ENCODE results near the gene LRP8.
A peak's percentile ranks its signal among the peaks of the same experiment; 100 is the strongest.

LRP8 gene

GRCh38 chr1:53340660-53341520 lies 13.0 kb upstream of the LRP8 start:
- no peak for DNase-seq (ENCODE audit: low read depth in 2 of 2)

GRCh38 chr1:53339736-53340635 lies 12.1 kb upstream of the LRP8 start:
- no peak for DNase-seq (ENCODE audit: low read depth in 2 of 2)

- no peak for DNase-seq (ENCODE audit: low read depth in 2 of 2)
Observed at GRCh38 chr1:53338423-53338822, 10.6 kb upstream of the LRP8 start.

DNA sequence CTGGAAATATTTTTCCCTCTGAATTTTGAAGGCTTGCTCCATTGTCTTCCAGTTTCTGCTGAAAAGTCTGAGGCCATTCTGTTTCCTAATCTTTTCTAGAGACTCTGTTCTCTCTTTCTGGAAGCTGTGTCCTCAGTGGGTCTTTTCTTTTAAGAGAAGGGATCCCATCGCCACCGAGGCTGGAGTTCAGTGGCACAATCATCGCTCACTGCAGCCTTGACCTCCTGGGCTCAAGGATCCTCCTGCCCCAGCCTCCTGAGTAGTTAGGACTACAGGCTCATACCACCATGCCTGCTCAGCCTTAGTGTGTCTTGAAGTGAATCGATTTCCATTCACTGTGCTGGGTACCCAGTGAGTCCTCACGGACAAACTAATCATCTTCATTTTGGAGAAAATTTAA lies 9.6 kb upstream of the LRP8 start:
- DNase-seq (ENCODE audit: low read depth in 2 of 2): no peak

DNA sequence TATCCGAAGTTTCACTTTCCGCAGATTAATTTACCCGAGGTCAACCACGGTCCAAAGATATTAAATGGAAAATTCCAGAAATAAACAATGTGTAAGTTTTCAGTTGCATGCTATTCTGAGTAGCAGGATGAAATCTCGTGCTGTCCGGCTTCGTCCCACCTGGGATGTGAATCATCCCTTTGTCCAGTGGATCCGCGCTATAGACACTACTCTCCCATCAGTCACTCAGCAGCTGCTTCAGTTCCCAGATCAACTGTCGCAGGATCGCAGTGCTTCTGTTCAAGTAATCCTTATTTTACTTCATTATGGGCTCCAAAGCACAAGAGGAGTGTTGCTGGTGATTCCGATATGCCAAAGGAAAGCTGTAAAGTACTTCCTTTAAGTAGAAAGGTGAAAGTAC lies 8.3 kb upstream of the LRP8 start:
- no peak for DNase-seq (ENCODE audit: low read depth in 2 of 2)

DNA sequence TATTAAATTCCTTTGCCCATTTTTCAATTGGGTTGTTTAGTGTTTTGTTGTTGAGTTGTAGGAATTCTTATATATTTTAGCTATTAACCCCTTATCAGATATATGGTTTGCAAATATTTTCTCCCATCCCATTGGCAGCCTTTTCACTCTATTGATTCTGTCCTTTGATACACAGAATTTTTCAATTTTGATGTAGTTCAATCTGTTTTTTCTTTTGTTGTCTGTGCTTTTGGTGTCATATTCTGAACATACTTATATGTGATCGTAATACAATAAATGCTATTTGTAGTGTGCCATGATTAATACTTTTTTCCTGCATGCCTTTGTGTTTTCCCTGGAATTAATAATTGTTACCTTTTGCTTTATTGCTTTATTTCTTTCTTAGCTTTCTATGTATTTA lies 7.8 kb upstream of the LRP8 start:
- DNase-seq (ENCODE audit: low read depth in 2 of 2): no peak

- no peak for DNase-seq (ENCODE audit: low read depth in 2 of 2)
Observed at GRCh38 chr1:53334781-53335180, 6.9 kb upstream of the LRP8 start.

GRCh38 chr1:53334312-53334711 lies 6.4 kb upstream of the LRP8 start:
- DNase-seq (ENCODE audit: low read depth in 2 of 2): no peak

DNA sequence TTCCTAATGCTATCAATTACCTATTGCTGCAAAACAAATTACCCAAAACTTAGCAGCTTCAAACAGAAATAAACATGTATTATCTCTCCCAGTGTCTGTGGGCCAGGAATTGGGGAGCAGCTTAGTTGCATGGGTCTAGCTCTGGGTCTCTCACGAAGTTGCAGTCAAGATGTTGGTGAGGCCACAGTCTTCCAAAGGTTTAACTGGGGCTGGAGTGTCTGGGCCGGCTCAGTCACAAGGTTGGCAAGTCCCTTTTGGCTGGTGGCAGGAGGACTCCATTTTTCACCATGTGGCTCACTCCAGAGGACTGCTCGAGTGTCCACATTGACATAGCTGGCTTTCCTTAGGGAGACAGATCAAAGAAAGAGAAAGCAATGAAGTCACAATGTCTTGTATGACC lies 5.0 kb upstream of the LRP8 start:
- no peak for DNase-seq (ENCODE audit: low read depth in 2 of 2)

DNA sequence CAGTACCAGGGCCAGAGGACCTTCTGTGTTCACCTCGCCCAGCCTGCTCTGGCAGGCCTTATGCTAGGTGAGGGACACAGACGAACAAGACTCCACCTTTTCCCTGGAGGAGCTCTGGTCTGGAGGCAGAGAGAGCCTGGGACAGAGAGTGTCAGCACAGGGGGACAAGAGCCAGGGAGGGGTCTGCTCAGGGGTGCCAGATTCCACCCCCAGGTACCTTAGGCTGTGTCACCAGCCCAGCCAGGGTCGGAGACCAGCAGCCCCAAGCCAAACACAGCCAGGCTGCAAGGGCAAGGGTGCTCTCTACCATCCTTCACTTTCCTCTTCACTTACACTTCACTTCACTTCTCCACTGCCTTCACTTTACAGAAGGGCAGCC lies 4.3 kb upstream of the LRP8 start:
- DNase-seq (ENCODE audit: low read depth in 2 of 2): no peak

DNA sequence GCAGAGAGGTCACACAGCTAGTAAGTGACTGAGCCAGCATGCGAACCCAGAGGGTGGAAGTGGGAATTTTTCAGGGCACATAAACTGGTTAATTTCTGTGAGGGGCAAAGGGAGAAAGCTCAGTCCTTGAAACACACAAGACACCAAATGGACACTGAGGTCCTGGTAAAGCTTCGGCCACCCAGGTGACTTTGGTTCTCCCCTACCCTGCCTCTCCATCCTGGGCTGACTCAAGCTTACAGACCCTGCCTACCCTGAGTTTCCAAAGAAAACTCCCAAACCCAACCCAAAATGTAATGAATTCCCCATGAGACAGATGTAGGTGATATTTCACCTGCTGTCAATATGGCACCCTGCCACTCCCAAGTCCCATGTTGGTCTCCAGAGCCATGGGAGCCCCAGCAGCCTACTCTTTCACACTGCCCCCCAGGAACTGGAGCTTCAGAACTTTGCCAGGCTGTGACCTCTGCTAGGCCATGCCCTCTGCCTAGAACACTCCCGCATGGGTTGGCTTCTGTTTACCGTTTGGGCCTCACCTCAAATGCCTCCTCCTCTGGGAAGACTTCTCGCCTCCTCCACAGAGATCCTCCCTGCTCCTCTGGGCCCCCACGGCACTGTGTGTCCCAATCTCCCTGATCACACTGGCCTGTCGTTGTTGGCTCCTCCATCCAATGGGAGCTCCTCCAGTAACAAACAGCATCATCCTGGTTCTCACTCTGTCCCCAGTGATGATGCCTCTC lies 3.7 kb upstream of the LRP8 start:
- DNase-seq (ENCODE audit: low read depth in 2 of 2): no peak

DNA sequence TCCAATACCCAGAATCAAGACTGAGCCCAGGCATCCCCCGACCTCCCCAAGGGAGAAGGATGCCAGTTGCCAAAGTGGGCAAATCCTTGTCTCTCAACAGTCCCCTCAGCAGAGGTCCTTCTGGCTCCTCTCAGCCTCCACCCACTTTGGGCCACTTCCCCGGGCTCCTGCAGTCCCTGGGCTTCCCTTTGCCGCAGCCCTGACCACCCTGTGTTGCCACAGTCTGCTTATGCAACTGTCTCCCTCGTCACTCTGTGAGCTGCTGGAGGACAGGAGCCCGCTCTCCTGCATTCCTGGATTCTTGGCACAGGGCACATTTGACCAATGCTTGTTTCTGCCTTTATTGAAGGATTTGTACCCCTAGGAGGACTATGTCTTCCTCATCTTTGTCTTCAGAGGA lies 2.9 kb upstream of the LRP8 start:
- DNase-seq (ENCODE audit: low read depth in 2 of 2): no peak

GRCh38 chr1:53328541-53329499 lies 950 bp upstream of the LRP8 start:
- no peak for DNase-seq (ENCODE audit: low read depth in 2 of 2)

DNA sequence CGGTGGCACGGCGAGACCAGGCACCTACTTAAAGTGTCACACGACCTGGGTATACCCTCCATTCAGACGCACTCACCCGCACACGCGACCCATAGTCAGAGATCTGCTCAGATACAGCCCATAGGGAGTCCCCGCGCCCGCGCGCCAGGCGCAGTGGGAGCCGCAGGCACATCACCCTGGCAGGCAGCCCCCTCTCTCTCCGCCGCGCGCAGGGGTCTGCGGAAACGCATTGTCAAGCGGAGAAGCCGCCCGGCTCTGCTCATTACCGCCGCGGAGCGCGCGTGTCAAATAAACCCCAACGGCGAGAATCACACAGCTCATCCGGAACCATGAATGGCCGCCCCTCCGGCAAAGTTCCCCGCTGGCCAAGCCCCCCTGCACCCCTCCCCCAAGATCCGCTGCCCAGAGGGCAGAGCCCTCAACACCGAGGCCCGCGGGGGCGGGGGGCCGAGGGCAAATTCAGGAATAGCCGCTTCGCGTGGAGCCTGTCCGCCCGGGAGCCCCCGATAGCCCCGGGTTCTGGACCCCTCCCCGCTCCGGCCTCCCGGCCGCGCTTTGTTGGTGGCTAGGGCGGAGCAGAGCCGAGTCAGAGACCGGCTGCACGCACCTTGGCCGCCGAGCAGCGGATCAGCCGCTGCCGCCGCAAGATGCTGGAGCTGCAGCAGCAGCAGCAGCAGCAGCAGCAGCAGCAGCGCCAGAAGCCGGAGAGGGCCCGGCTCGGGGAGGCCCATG lies 522 bp downstream of the LRP8 start:
- DNase-seq (ENCODE audit: low read depth in 2 of 2): peak in 1 of 2 donors; percentile 20

DNA sequence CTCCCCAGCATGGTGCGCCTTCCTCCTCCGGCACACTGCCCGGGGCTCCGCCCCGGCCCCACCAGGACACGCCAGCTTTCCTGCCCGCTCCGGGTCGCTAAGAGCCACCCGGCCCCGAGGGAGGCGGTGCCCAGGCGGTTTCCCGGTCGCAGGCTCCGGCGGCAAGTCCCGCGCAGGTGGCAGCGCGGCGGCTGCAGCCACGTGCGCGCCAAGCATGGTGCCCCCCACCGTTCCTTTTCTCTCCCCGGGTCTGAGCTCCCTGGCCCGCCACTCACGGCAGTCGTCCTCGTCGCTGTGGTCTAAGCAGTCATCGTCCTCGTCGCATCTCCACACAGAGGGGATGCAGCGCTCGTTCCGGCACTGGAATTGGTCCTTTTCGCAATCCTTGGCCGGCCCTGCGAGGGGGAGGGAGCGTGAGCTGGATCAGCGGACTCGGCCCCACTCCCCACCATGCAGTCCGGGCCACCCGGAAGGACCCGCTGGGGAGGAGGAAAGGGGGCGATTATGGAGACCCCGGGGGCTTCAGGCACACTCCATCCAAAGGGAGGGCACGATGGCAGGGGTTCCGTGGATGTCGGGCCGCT lies 1.2 kb downstream of the LRP8 start:
- DNase-seq (ENCODE audit: low read depth in 2 of 2): peak in 1 of 2 donors; percentile 6

DNA sequence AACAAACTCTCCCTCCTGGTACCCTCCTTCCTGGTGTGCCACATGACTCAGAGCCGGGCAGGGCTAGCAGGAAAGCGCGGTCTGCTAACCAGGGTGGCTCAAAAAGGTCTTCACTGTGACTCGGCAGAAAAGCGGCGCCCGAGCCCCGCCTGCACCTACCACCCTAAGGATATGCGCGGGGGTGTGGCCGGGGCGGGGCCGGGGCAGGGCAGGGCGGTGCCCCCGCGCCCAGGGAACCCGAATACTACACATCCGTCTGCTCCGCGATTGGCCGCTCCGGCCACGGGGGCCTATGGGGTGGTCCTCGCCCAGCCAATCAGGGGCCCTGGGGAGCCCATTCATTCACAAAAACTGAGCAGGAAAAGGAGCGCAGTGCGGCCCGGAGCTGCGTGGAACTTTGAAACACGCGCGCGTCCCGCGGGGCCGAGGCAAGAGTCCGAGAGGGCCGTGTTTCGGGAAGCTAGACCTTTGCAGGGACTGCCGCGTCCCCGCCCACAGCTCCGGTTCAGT lies 1.7 kb downstream of the LRP8 start:
- DNase-seq (ENCODE audit: low read depth in 2 of 2): peak; percentile 90

DNA sequence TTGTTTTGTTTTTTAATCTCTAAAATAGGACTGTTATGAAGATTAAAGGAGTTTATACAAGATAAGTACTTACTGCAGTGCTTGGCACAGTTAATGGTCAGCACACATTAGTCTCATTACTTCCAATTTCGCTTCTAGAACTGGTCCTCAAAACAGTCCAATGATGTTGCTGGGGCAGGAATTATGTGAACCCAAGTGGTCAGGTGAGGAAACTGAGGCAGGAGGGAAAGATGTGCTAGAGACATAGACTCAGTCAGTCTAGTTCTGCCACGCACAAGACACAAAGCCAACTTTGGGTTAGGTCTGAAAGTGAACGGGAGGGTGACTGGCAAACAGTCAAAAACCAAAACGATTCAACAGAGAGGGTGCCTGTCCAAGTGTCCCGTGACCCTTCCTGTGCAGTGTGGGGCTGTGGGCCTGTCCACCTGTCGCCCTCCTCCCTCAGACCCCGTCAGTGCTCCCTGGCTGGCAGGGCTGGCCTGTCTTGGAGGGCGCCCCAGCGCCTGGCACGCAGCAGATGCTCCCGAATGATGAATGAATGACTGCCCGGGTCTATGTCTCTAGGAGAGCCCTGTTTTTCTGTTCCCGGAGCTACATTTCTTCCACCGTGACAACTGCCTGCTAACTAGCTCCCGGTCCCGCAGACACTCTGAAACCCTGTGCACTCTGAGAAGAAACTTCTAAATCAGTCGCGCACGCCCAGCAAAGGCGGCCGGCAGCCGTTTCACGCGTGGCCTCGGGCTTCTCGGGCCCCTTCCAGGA lies 2.4 kb downstream of the LRP8 start:
- DNase-seq (ENCODE audit: low read depth in 2 of 2): no peak

GRCh38 chr1:53324728-53325297 lies 3.1 kb downstream of the LRP8 start:
- DNase-seq (ENCODE audit: low read depth in 2 of 2): no peak

- no peak for DNase-seq (ENCODE audit: low read depth in 2 of 2)
Observed at GRCh38 chr1:53324321-53324720, 3.5 kb downstream of the LRP8 start.
